WTC11 (cell line): ENCODE measurements around the gene ECHDC3.

ENCODE experiments used
- GABPB1 ChIP-seq: sonication (generic); formaldehyde crosslinking; IDR thresholded peaks from 2 replicates; pipeline ENCODE4 v1.8.1; 2023; ENCODE audit warnings: mild to moderate bottlenecking, missing genetic modification reagents
- MAX ChIP-seq: sonication (generic); formaldehyde crosslinking; IDR thresholded peaks from 2 replicates; pipeline ENCODE4 v1.8.0; 2022; ENCODE audit warnings: mild to moderate bottlenecking, missing genetic modification reagents
- SOX15 ChIP-seq: fragments of 250-450 bp; sonication (Bioruptor Pico); IDR thresholded peaks from 2 replicates; pipeline ENCODE4 v1.9.0; 2021; ENCODE audit warnings: mild to moderate bottlenecking
- ZBTB21 ChIP-seq: sonication (generic); formaldehyde crosslinking; IDR thresholded peaks from 2 replicates; pipeline ENCODE4 v1.8.1; 2023; ENCODE audit warnings: mild to moderate bottlenecking, missing genetic modification reagents, borderline replicate concordance
- ZNF532 ChIP-seq: fragments of 250-450 bp; sonication (Bioruptor Pico); IDR thresholded peaks from 2 replicates; pipeline ENCODE4 v1.9.0; 2021; ENCODE audit warnings: mild to moderate bottlenecking, borderline replicate concordance
- TF ChIP-seq, protein P1 (sequence below): sonication (generic); formaldehyde crosslinking; IDR thresholded peaks from 2 replicates; pipeline ENCODE4 v1.8.1; 2023; ENCODE audit warnings: mild to moderate bottlenecking, missing genetic modification reagents
- TF ChIP-seq, protein P2 (sequence below): fragments of 200-600 bp; IDR thresholded peaks from 2 replicates; pipeline ENCODE4 v1.8.0; 2022; ENCODE audit warnings: antibody characterized with exemption
- TF ChIP-seq, protein P3 (sequence below): sonication (generic); formaldehyde crosslinking; conservative IDR thresholded peaks from 2 replicates; pipeline ENCODE4 v1.8.1; 2023; ENCODE audit warnings: mild to moderate bottlenecking, low read depth, missing genetic modification reagents, moderate library complexity
- TF ChIP-seq, protein P4 (sequence below): sonication (generic); formaldehyde crosslinking; IDR thresholded peaks from 2 replicates; pipeline ENCODE4 v1.8.1; 2022; ENCODE audit warnings: low read depth, mild to moderate bottlenecking, moderate library complexity, missing genetic modification reagents, borderline replicate concordance

- TF ChIP-seq SOX15 (CRISPR knock-in tag) (no peak), GABPB1 (CRISPR knock-in tag) (no peak), ZNF532 (no peak), MAX (CRISPR knock-in tag) (no peak), ZBTB21 (no peak)
- TF ChIP-seq, protein P1, sequence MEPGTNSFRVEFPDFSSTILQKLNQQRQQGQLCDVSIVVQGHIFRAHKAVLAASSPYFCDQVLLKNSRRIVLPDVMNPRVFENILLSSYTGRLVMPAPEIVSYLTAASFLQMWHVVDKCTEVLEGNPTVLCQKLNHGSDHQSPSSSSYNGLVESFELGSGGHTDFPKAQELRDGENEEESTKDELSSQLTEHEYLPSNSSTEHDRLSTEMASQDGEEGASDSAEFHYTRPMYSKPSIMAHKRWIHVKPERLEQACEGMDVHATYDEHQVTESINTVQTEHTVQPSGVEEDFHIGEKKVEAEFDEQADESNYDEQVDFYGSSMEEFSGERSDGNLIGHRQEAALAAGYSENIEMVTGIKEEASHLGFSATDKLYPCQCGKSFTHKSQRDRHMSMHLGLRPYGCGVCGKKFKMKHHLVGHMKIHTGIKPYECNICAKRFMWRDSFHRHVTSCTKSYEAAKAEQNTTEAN (CRISPR knock-in tag): no peak
- TF ChIP-seq, protein P2, sequence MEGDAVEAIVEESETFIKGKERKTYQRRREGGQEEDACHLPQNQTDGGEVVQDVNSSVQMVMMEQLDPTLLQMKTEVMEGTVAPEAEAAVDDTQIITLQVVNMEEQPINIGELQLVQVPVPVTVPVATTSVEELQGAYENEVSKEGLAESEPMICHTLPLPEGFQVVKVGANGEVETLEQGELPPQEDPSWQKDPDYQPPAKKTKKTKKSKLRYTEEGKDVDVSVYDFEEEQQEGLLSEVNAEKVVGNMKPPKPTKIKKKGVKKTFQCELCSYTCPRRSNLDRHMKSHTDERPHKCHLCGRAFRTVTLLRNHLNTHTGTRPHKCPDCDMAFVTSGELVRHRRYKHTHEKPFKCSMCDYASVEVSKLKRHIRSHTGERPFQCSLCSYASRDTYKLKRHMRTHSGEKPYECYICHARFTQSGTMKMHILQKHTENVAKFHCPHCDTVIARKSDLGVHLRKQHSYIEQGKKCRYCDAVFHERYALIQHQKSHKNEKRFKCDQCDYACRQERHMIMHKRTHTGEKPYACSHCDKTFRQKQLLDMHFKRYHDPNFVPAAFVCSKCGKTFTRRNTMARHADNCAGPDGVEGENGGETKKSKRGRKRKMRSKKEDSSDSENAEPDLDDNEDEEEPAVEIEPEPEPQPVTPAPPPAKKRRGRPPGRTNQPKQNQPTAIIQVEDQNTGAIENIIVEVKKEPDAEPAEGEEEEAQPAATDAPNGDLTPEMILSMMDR: no peak
- TF ChIP-seq, protein P3, sequence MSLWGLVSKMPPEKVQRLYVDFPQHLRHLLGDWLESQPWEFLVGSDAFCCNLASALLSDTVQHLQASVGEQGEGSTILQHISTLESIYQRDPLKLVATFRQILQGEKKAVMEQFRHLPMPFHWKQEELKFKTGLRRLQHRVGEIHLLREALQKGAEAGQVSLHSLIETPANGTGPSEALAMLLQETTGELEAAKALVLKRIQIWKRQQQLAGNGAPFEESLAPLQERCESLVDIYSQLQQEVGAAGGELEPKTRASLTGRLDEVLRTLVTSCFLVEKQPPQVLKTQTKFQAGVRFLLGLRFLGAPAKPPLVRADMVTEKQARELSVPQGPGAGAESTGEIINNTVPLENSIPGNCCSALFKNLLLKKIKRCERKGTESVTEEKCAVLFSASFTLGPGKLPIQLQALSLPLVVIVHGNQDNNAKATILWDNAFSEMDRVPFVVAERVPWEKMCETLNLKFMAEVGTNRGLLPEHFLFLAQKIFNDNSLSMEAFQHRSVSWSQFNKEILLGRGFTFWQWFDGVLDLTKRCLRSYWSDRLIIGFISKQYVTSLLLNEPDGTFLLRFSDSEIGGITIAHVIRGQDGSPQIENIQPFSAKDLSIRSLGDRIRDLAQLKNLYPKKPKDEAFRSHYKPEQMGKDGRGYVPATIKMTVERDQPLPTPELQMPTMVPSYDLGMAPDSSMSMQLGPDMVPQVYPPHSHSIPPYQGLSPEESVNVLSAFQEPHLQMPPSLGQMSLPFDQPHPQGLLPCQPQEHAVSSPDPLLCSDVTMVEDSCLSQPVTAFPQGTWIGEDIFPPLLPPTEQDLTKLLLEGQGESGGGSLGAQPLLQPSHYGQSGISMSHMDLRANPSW (CRISPR knock-in tag): no peak
- TF ChIP-seq, protein P4, sequence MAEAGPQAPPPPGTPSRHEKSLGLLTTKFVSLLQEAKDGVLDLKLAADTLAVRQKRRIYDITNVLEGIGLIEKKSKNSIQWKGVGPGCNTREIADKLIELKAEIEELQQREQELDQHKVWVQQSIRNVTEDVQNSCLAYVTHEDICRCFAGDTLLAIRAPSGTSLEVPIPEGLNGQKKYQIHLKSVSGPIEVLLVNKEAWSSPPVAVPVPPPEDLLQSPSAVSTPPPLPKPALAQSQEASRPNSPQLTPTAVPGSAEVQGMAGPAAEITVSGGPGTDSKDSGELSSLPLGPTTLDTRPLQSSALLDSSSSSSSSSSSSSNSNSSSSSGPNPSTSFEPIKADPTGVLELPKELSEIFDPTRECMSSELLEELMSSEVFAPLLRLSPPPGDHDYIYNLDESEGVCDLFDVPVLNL: no peak
These were observed 31.7 kb downstream of the ECHDC3 start for GRCh38 chr10:11773761-11774441.
